Smooth muscle cell (in vitro differentiated cells): ENCODE measurements around the gene PCMT1. TPM values are rescaled to one million over a fixed set of nuclear protein-coding genes. Genes with fewer than 3 reads are reported as not detected.

Experiments used
- DNase-seq: peaks from one replicate; lab custom pipeline; 2025; ENCODE audit not compliant: unreplicated experiment; lab: John Stamatoyannopoulos, UW
- H2AFZ ChIP-seq: fragments of 200-600 bp; sonication (generic); 2 replicates; pipeline ENCODE4 v1.6.0; 2016; ENCODE audit warnings: antibody characterized with exemption, low read depth, mild to moderate bottlenecking
- H3F3A ChIP-seq: fragments of 200-600 bp; sonication (generic); 2 replicates; pipeline ENCODE4 v1.6.0; 2017; ENCODE audit warnings: antibody characterized with exemption, low read depth
- H3K27ac ChIP-seq: fragments of 200-600 bp; sonication (generic); 2 replicates; pipeline ENCODE4 v1.5.1; 2016; ENCODE audit warnings: low read depth, mild to moderate bottlenecking
- H3K27me3 ChIP-seq: fragments of 200-600 bp; sonication (generic); 2 replicates; pipeline ENCODE4 v1.6.1; 2016; ENCODE audit warnings: low read depth, mild to moderate bottlenecking
- H3K36me3 ChIP-seq: fragments of 200-600 bp; sonication (generic); 2 replicates; pipeline ENCODE4 v1.5.1; 2016; ENCODE audit warnings: low read depth
- H3K4me1 ChIP-seq: fragments of 200-600 bp; sonication (generic); 2 replicates; pipeline ENCODE4 v1.5.1; 2016; ENCODE audit warnings: low read depth
- H3K4me2 ChIP-seq: fragments of 200-600 bp; sonication (generic); 2 replicates; pipeline ENCODE4 v1.6.0; 2016; ENCODE audit warnings: mild to moderate bottlenecking
- H3K4me3 ChIP-seq: fragments of 200-600 bp; sonication (generic); 2 replicates; pipeline ENCODE4 v1.5.1; 2016; ENCODE audit warnings: mild to moderate bottlenecking
- H3K79me2 ChIP-seq: fragments of 200-600 bp; sonication (generic); 2 replicates; pipeline ENCODE4 v1.6.0; 2016; ENCODE audit warnings: low read depth, mild to moderate bottlenecking
- H3K9ac ChIP-seq: fragments of 200-600 bp; sonication (generic); 2 replicates; pipeline ENCODE4 v1.6.0; 2016; ENCODE audit warnings: low read depth
- H3K9me3 ChIP-seq: fragments of 200-600 bp; sonication (generic); replicated peaks from 2 replicates; pipeline ENCODE4 v1.5.1; 2016; ENCODE audit warnings: low read depth
- H4K20me1 ChIP-seq: fragments of 200-600 bp; sonication (generic); 2 replicates; pipeline ENCODE4 v1.6.0; 2016; ENCODE audit warnings: low read depth
- WGBS: methylation state at CpG from one replicate; pipeline ENCODE4 v1.1.7; 2016; ENCODE audit warnings: low lambda C conversion rate; 5-methylcytosine and 5-hydroxymethylcytosine counted together
- polyA plus RNA-seq: library from polyadenylated mRNA; unstranded; fragments of >200 nt; fragmentation: Nextera tagmentation; extraction: Ambion mirVana; gene quantifications from 2 replicates; pipeline ENCODE4 v1.2.1, GENCODE V29; 2016
- total RNA-seq: library from RNA; depleted of rRNA; stranded (reverse); fragments of >200 nt; gene quantifications from 2 replicates; pipeline ENCODE4 v1.2.3, GENCODE V29; 2014
- TF ChIP-seq, protein P1 (sequence below): fragments of 200-600 bp; sonication (generic); IDR thresholded peaks from 2 replicates; pipeline ENCODE4 v1.5.1; 2017; ENCODE audit warnings: borderline replicate concordance, mild to moderate bottlenecking, antibody characterized with exemption; ENCODE audit not compliant: insufficient read depth, poor library complexity, severe bottlenecking

The PCMT1 gene
- 96.9 and 97.9 TPM in 2 replicates for total RNA-seq
- 133 and 139 TPM in 2 replicates for polyA plus RNA-seq

- H3K4me3 ChIP-seq, result peak within 1 kb of the TSS; percentile 96
- H3K9ac ChIP-seq, result peak within 1 kb of the TSS; percentile 89
- H3K79me2 ChIP-seq, result peaks cover 64% of the 10 kb centered on the region
- H3K4me2 ChIP-seq, result peak within 1 kb of the TSS; percentile 97
- peaks cover 45% of the 10 kb centered on the region for H4K20me1 ChIP-seq
- no peaks in the 10 kb centered on the region for H3K9me3 ChIP-seq
- H3K27me3 ChIP-seq, result no peaks in the 10 kb centered on the region
- peak; percentile 70 for DNase-seq
- no peaks in the 10 kb centered on the region for H3K36me3 ChIP-seq
- H3K27ac ChIP-seq, result peak within 1 kb of the TSS; percentile 74
- WGBS, result 1% methylated on average over 51 of the region's 60 CpGs
- TF ChIP-seq, protein P1, sequence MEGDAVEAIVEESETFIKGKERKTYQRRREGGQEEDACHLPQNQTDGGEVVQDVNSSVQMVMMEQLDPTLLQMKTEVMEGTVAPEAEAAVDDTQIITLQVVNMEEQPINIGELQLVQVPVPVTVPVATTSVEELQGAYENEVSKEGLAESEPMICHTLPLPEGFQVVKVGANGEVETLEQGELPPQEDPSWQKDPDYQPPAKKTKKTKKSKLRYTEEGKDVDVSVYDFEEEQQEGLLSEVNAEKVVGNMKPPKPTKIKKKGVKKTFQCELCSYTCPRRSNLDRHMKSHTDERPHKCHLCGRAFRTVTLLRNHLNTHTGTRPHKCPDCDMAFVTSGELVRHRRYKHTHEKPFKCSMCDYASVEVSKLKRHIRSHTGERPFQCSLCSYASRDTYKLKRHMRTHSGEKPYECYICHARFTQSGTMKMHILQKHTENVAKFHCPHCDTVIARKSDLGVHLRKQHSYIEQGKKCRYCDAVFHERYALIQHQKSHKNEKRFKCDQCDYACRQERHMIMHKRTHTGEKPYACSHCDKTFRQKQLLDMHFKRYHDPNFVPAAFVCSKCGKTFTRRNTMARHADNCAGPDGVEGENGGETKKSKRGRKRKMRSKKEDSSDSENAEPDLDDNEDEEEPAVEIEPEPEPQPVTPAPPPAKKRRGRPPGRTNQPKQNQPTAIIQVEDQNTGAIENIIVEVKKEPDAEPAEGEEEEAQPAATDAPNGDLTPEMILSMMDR, result no peak
- H2AFZ ChIP-seq, result peak within 1 kb of the TSS; percentile 96
- peaks cover 5% of the 10 kb centered on the region for H3F3A ChIP-seq
- H3K4me1 ChIP-seq, result peaks cover 6% of the 10 kb centered on the region
Measured at GRCh38 chr6:149749594-149750135, at the start of gene PCMT1. TSS of gene PCMT1 (plus strand) at chr6:149749741. CDS start at chr6:149749902, 161 bp downstream.

DNA sequence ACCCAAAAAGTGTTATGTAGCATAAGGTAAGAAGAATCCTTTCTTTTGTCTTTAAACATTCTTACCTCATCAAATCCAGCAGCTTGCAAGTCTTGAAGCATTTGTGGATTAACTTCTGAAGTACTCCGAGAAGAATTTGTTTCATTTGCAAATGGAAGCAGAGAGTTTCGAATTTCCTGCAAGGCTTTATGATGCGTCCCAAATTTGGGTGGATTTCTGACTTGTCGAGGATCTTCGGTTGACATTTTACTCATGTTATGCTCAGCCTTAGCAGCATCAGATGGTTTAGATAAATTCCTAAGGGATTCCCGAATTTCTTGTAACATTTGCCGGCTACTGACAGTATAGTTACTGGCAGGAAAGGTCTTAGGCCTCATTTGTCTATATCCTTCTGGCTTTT, 47.8 kb upstream of the PCMT1 start:
- H3K4me2 ChIP-seq, result no peak overlapping the region
- no peaks in the 10 kb centered on the region for H3K27me3 ChIP-seq
- no peaks in the 10 kb centered on the region for H3F3A ChIP-seq
- H4K20me1 ChIP-seq, result peaks cover 94% of the 10 kb centered on the region
- no peaks in the 10 kb centered on the region for H3K9me3 ChIP-seq
- peaks cover 1% of the 10 kb centered on the region for H3K36me3 ChIP-seq
- H3K4me3 ChIP-seq, result no peak overlapping the region
- no peak overlapping the region for H3K9ac ChIP-seq
- H3K27ac ChIP-seq, result peak overlapping the region; percentile 15
- DNase-seq, result no peak
- no peaks in the 10 kb centered on the region for H3K4me1 ChIP-seq
- 39% methylated on average over 7 of the region's 7 CpGs for WGBS
- TF ChIP-seq, protein P1, result no peak
- no peak overlapping the region for H2AFZ ChIP-seq
- H3K79me2 ChIP-seq, result peaks cover 99% of the 10 kb centered on the region

GRCh38 chr6:149711711-149712110, 37.8 kb upstream of the PCMT1 start:
- no peaks in the 10 kb centered on the region for H3K9me3 ChIP-seq
- H3K4me1 ChIP-seq, result peaks cover 11% of the 10 kb centered on the region
- H3K4me2 ChIP-seq, result no peak overlapping the region
- TF ChIP-seq, protein P1, result no peak
- H3F3A ChIP-seq, result no peaks in the 10 kb centered on the region
- peaks cover 98% of the 10 kb centered on the region for H4K20me1 ChIP-seq
- H3K36me3 ChIP-seq, result no peaks in the 10 kb centered on the region
- no peak overlapping the region for H3K4me3 ChIP-seq
- no peaks in the 10 kb centered on the region for H3K27me3 ChIP-seq
- peaks cover 100% of the 10 kb centered on the region for H3K79me2 ChIP-seq
- no peak overlapping the region for H2AFZ ChIP-seq
- no peak overlapping the region for H3K27ac ChIP-seq
- DNase-seq, result no peak
- WGBS, result 95% methylated on average over 5 of the region's 5 CpGs
- H3K9ac ChIP-seq, result no peak overlapping the region

DNA sequence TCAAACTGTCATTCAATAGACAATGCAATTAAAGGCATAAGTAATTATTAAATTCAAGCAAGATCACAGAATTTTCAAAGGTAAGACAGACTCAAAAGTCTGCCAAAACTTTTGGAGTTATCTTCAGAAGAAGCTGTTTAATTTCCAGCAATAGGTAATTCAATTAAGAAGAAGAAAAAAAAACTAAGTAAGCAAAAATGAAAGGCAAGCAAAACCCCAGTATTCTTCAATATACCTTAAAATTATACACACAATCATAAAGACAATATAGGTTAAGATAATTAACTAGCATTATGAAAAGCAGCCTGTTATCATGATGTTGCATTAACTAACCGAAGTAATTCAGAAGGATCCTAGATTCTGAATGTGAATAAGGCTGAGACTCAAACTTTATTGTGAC, 35.1 kb upstream of the PCMT1 start:
- Histone ChIP-seq H3K4me2 (no peak overlapping the region), H2AFZ (no peak overlapping the region), H3K79me2 (peaks cover 93% of the 10 kb centered on the region), H3K4me3 (no peak overlapping the region), H4K20me1 (peaks cover 73% of the 10 kb centered on the region), H3K27ac (no peak overlapping the region), H3K9ac (no peak overlapping the region), H3K36me3 (no peaks in the 10 kb centered on the region), H3F3A (no peaks in the 10 kb centered on the region), H3K9me3 (no peaks in the 10 kb centered on the region), H3K27me3 (no peaks in the 10 kb centered on the region), H3K4me1 (peaks cover 9% of the 10 kb centered on the region)
- TF ChIP-seq, protein P1, result no peak
- DNase-seq, result no peak
- 94% methylated on average over 1 of the region's 1 CpG for WGBS
